Measurements from ENCODE around the gene NSMCE1.

The NSMCE1 gene

DNA sequence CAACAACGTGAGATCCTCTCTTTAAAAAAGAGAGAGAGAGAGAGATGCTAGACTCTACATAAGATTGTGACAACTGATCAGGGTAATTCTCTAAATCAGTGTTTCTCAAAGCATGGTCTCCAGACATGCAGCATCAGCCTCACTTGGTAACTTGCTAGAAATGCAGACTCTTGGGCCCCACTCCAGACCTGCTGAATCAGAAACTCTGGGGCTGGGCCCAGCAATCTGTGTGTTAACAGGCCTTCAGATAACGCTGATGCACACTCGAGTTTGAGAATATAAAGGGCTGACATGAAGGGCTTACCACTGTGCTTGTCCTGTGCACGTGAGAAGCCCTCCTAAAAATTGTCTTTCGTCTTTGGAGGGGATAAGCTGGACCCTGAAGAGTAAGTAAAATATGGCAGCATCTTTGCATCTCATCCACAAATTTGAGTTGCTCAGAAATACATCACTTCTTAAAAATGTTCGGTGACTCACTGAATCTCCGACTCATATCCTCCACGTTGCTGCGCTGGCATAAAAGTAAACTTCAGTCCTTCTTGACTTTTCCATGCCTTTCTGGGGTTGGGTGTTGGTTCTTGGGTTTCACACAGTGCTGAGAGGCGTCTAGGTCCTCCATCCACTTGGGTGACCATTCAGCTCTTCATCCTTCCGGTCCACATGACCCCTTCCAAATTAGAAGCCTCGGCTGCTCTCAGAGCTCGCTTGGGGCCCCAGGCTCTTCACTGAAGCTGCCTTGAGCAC, 91.4 kb downstream of the NSMCE1 start:
- no peak overlapping the region for H2AFZ ChIP-seq (ENCODE audit: low read length)
- H3K9ac ChIP-seq (ENCODE audit: low read length) = no peak overlapping the region
- H3K27me3 ChIP-seq (ENCODE audit: insufficient read depth, low read length) = no peaks in the 10 kb centered on the region

GRCh38 chr16:27175888-27176287, 92.7 kb downstream of the NSMCE1 start:
- H3K4me2 ChIP-seq (ENCODE audit: low read length) = no peak overlapping the region
- TF ChIP-seq EZH2 (IDR thresholded peaks at IDR 0.05; ENCODE audit: borderline replicate concordance, low read length) (no peak), CTCF (IDR thresholded peaks at IDR 0.05; ENCODE audit: low read length) (no peak)
- no peak overlapping the region for H2AFZ ChIP-seq (ENCODE audit: low read length)
- no peak overlapping the region for H3K27ac ChIP-seq (ENCODE audit: low read depth, low read length, poor library complexity, severe bottlenecking)
- H3K36me3 ChIP-seq (ENCODE audit: insufficient read depth, low read length) = no peaks in the 10 kb centered on the region
- no peaks in the 10 kb centered on the region for H3K9me2 ChIP-seq (ENCODE audit: low read depth, low read length)
- H3K4me3 ChIP-seq (ENCODE audit: low read depth, low read length, poor library complexity, severe bottlenecking) = no peak overlapping the region
- no peaks in the 10 kb centered on the region for H3F3A ChIP-seq (ENCODE audit: insufficient read depth, low read length)
- H3K9me3 ChIP-seq (ENCODE audit: low read length) = peaks cover 5% of the 10 kb centered on the region; the same call in 1 of the 2 replicates
- H4K20me1 ChIP-seq (ENCODE audit: insufficient read depth, low read length) = no peaks in the 10 kb centered on the region
- H3K4me1 ChIP-seq (ENCODE audit: insufficient read depth, low read length, severe bottlenecking) = peaks cover 29% of the 10 kb centered on the region
- no peaks in the 10 kb centered on the region for H3K27me3 ChIP-seq (ENCODE audit: insufficient read depth, low read length)
- no peaks in the 10 kb centered on the region for H3K79me2 ChIP-seq (ENCODE audit: insufficient read depth, low read length)
- no peak overlapping the region for H3K9ac ChIP-seq (ENCODE audit: low read length)

More for the DNA sequence above, 91.4 kb downstream of the NSMCE1 start:
- H3F3A ChIP-seq (ENCODE audit: insufficient read depth, low read length) = no peaks in the 10 kb centered on the region
- H3K4me2 ChIP-seq (ENCODE audit: low read length) = no peak overlapping the region
- no peaks in the 10 kb centered on the region for H3K36me3 ChIP-seq (ENCODE audit: insufficient read depth, low read length)
- no peaks in the 10 kb centered on the region for H3K9me3 ChIP-seq (ENCODE audit: low read length)
- H3K4me3 ChIP-seq (ENCODE audit: low read depth, low read length, poor library complexity, severe bottlenecking) = no peak overlapping the region
- peaks cover 29% of the 10 kb centered on the region for H3K4me1 ChIP-seq (ENCODE audit: insufficient read depth, low read length, severe bottlenecking)
- no peak overlapping the region for H3K27ac ChIP-seq (ENCODE audit: low read depth, low read length, poor library complexity, severe bottlenecking)
- H4K20me1 ChIP-seq (ENCODE audit: insufficient read depth, low read length) = no peaks in the 10 kb centered on the region
- no peaks in the 10 kb centered on the region for H3K79me2 ChIP-seq (ENCODE audit: insufficient read depth, low read length)
- no peaks in the 10 kb centered on the region for H3K9me2 ChIP-seq (ENCODE audit: low read depth, low read length)
- TF ChIP-seq EZH2 (IDR thresholded peaks at IDR 0.05; ENCODE audit: borderline replicate concordance, low read length) (no peak), CTCF (IDR thresholded peaks at IDR 0.05; ENCODE audit: low read length) (no peak)

Measured in OCI-LY1 (cell line).